Neural crest cell (in vitro differentiated cells): ENCODE measurements around the gene BRPF1. TPM values are rescaled to one million over a fixed set of nuclear protein-coding genes. Genes with fewer than 3 reads are reported as not detected.

Experiments
- DNase-seq: peaks from one replicate; pipeline ENCODE4 v3.0.0; 2021; ENCODE audit warnings: low read depth, mixed read lengths, low spot score
- H3K27ac Mint-ChIP-seq: one replicate; pipeline ENCODE4 v1.8.0; 2021; ENCODE audit warnings: mild to moderate bottlenecking, mixed read lengths; ENCODE audit not compliant: unreplicated experiment
- H3K27me3 Mint-ChIP-seq: 2 replicates; pipeline ENCODE4 v1.8.0; 2021; ENCODE audit warnings: low read depth, mild to moderate bottlenecking, mixed read lengths
- H3K36me3 Mint-ChIP-seq: 2 replicates; pipeline ENCODE4 v1.8.0; 2021; ENCODE audit warnings: low read depth, mild to moderate bottlenecking, mixed read lengths
- H3K4me1 Mint-ChIP-seq: 2 replicates; pipeline ENCODE4 v1.8.0; 2021; ENCODE audit warnings: mixed read lengths
- H3K4me3 Mint-ChIP-seq: one replicate; pipeline ENCODE4 v1.8.0; 2021; ENCODE audit warnings: mild to moderate bottlenecking, mixed read lengths
- H3K9me3 Mint-ChIP-seq: 2 replicates; pipeline ENCODE4 v1.8.0; 2021; ENCODE audit warnings: mixed read lengths
- CTCF ChIP-seq: fragments of 200-600 bp; sonication (generic); conservative IDR thresholded peaks from 2 replicates; pipeline ENCODE4 v1.5.0; 2021; ENCODE audit warnings: antibody characterized with exemption, mild to moderate bottlenecking
- total RNA-seq: library from RNA; stranded (reverse); gene quantifications from 2 replicates; pipeline ENCODE4 v1.2.1, GENCODE V29; 2021

Gene BRPF1
- total RNA-seq, 1 donor from 2014 or later, result 39.2 TPM

GRCh38 chr3:9739181-9739580, 7.6 kb downstream of the BRPF1 start:
- Mint-ChIP-seq H3K27ac (no peak overlapping the region), H3K9me3 (no peaks in the 10 kb centered on the region), H3K4me1 (no peaks in the 10 kb centered on the region), H3K36me3 (no peaks in the 10 kb centered on the region), H3K4me3 (no peak overlapping the region), H3K27me3 (no peaks in the 10 kb centered on the region)
- DNase-seq, result no peak
- TF ChIP-seq CTCF, result no peak

GRCh38 chr3:9742560-9742959, 11.0 kb downstream of the BRPF1 start:
- Mint-ChIP-seq H3K27ac (no peak overlapping the region), H3K36me3 (peaks cover 4% of the 10 kb centered on the region), H3K9me3 (no peaks in the 10 kb centered on the region), H3K4me1 (no peaks in the 10 kb centered on the region), H3K27me3 (no peaks in the 10 kb centered on the region), H3K4me3 (no peak overlapping the region)
- TF ChIP-seq CTCF, result no peak
- no peak for DNase-seq

DNA sequence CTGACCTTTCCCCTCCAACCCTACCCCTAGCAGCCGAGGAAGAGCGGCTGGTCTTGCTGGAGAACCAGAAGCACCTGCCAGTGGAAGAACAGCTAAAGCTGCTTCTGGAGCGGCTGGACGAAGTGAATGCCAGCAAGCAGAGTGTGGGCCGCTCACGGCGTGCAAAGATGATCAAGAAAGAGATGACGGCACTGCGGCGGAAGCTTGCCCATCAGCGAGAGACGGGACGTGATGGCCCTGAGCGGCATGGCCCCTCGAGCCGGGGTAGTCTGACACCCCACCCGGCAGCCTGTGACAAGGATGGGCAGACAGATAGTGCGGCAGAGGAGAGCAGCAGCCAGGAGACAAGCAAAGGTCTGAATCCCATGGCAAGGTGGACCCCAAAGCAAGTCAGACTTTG, 12.0 kb downstream of the BRPF1 start:
- no peak for DNase-seq
- H3K36me3 Mint-ChIP-seq, result peaks cover 4% of the 10 kb centered on the region
- no peaks in the 10 kb centered on the region for H3K9me3 Mint-ChIP-seq

GRCh38 chr3:9744162-9744561, 12.6 kb downstream of the BRPF1 start:
- peaks cover 4% of the 10 kb centered on the region for H3K36me3 Mint-ChIP-seq
- H3K4me3 Mint-ChIP-seq, result no peak overlapping the region
- no peak for DNase-seq
- H3K9me3 Mint-ChIP-seq, result no peaks in the 10 kb centered on the region
- H3K27me3 Mint-ChIP-seq, result no peaks in the 10 kb centered on the region
- H3K4me1 Mint-ChIP-seq, result peaks cover 3% of the 10 kb centered on the region
- no peak overlapping the region for H3K27ac Mint-ChIP-seq
- TF ChIP-seq CTCF, result no peak

More for the DNA sequence above, 12.0 kb downstream of the BRPF1 start:
- H3K27me3 Mint-ChIP-seq, result no peaks in the 10 kb centered on the region
- no peak overlapping the region for H3K4me3 Mint-ChIP-seq
- no peak overlapping the region for H3K27ac Mint-ChIP-seq
- no peak for TF ChIP-seq CTCF
- no peaks in the 10 kb centered on the region for H3K4me1 Mint-ChIP-seq

- peaks cover 4% of the 10 kb centered on the region for H3K36me3 Mint-ChIP-seq
- peaks cover 16% of the 10 kb centered on the region for H3K4me1 Mint-ChIP-seq
- peak overlapping the region; percentile 19 for H3K27ac Mint-ChIP-seq
Measured at GRCh38 chr3:9745521-9745920, 14.0 kb downstream of the BRPF1 start.

More at GRCh38 chr3:9745521-9745920, 14.0 kb downstream of the BRPF1 start:
- DNase-seq, result no peak
- Mint-ChIP-seq H3K27me3 (peaks cover 4% of the 10 kb centered on the region), H3K9me3 (no peaks in the 10 kb centered on the region), H3K4me3 (no peak overlapping the region)
- no peak for TF ChIP-seq CTCF
